HEK293 (cell line): ENCODE measurements around the gene DMGDH.

ENCODE experiments used
- CTCF ChIA-PET: fragments of 350-600 bp; formaldehyde crosslinking; extraction: SDS; loops from one replicate; lab custom pipeline; 2021; ENCODE audit warnings: antibody characterized with exemption; lab: Yijun Ruan, JAX
- POLR2A ChIA-PET: fragments of 300-600 bp; formaldehyde crosslinking; extraction: SDS; loops from one replicate; lab custom pipeline; 2020; ENCODE audit warnings: antibody characterized with exemption, inconsistent platforms; lab: Yijun Ruan, JAX
- H3K27ac ChIP-seq: fragments of 200-500 bp; sonication (Bioruptor generic); 2 replicates; pipeline ENCODE4 v1.5.1; 2014; ENCODE audit warnings: low read depth, low read length, control low read depth, inconsistent platforms; ENCODE audit errors: extremely low read depth
- H3K36me3 ChIP-seq, 2 experiments: fragments of 200-500 bp in 1 of 2; sonication (Bioruptor generic) in 1 of 2; 1 replicate in 1 of 2; 2 replicates in 1 of 2; pipeline ENCODE4 v1.5.1; 2014 to 2017; ENCODE audit warnings: inconsistent platforms in 2 of 2, low read length in 2 of 2; ENCODE audit not compliant: control insufficient read depth in 2 of 2, insufficient read depth in 1 of 2
- H3K4me1 ChIP-seq: fragments of 200-500 bp; sonication (Bioruptor generic); 2 replicates; pipeline ENCODE4 v1.5.1; 2014; ENCODE audit warnings: mild to moderate bottlenecking, low read length, inconsistent platforms; ENCODE audit not compliant: control insufficient read depth, insufficient read depth
- H3K4me3 ChIP-seq: 2 replicates; pipeline ENCODE4 v1.5.1; 2011; ENCODE audit warnings: low read depth, mild to moderate bottlenecking, control low read depth, low read length, moderate library complexity
- H3K9me3 ChIP-seq: fragments of 200-500 bp; sonication (Bioruptor generic); 2 replicates; pipeline ENCODE4 v1.5.1; 2014; ENCODE audit warnings: low read depth, low read length, inconsistent platforms; ENCODE audit not compliant: control insufficient read depth, insufficient read depth
- BCL11A ChIP-seq: fragments of 450-650 bp; formaldehyde crosslinking; IDR thresholded peaks from 2 replicates; pipeline ENCODE4 v1.5.1; 2016; ENCODE audit warnings: low read depth, missing biosample characterization, missing genetic modification characterization
- MZF1 ChIP-seq: fragments of 450-650 bp; formaldehyde crosslinking; IDR thresholded peaks from 2 replicates; pipeline ENCODE4 v1.5.1; 2017; ENCODE audit warnings: missing biosample characterization, missing genetic modification characterization, borderline replicate concordance
- TCF7L2 ChIP-seq: IDR thresholded peaks from 2 replicates; pipeline ENCODE4 v1.6.1; 2011; ENCODE audit warnings: low read depth, mild to moderate bottlenecking, inconsistent platforms, low read length, moderate library complexity, borderline replicate concordance
- ZIC2 ChIP-seq: fragments of 450-650 bp; formaldehyde crosslinking; IDR thresholded peaks from 2 replicates; pipeline ENCODE4 v1.5.1; 2016; ENCODE audit warnings: missing biosample characterization, missing genetic modification characterization
- ZNF121 ChIP-seq: fragments of 450-650 bp; formaldehyde crosslinking; IDR thresholded peaks from 2 replicates; pipeline ENCODE4 v1.5.1; 2016; ENCODE audit warnings: missing biosample characterization, missing genetic modification characterization
- ZNF157 ChIP-seq: fragments of 450-650 bp; formaldehyde crosslinking; IDR thresholded peaks from 2 replicates; pipeline ENCODE4 v1.5.1; 2016; ENCODE audit warnings: missing biosample characterization, missing genetic modification characterization
- ZNF211 ChIP-seq: fragments of 450-650 bp; formaldehyde crosslinking; IDR thresholded peaks from 2 replicates; pipeline ENCODE4 v1.5.1; 2016; ENCODE audit warnings: low read depth, missing biosample characterization, missing genetic modification characterization
- ZNF266 ChIP-seq: fragments of 450-650 bp; formaldehyde crosslinking; IDR thresholded peaks from 2 replicates; pipeline ENCODE4 v1.5.1; 2016; ENCODE audit warnings: missing biosample characterization, missing genetic modification characterization, low read depth
- ZNF311 ChIP-seq: fragments of 450-650 bp; formaldehyde crosslinking; IDR thresholded peaks from 2 replicates; pipeline ENCODE4 v1.5.1; 2017; ENCODE audit warnings: missing biosample characterization, missing genetic modification characterization, borderline replicate concordance
- ZNF416 ChIP-seq: fragments of 450-650 bp; formaldehyde crosslinking; IDR thresholded peaks from 2 replicates; pipeline ENCODE4 v1.5.1; 2016; ENCODE audit warnings: missing biosample characterization, missing genetic modification characterization
- ZNF521 ChIP-seq: fragments of 450-650 bp; formaldehyde crosslinking; IDR thresholded peaks from 2 replicates; pipeline ENCODE4 v1.5.1; 2017; ENCODE audit warnings: missing biosample characterization, mild to moderate bottlenecking, missing genetic modification characterization
- ZNF585B ChIP-seq: fragments of 450-650 bp; formaldehyde crosslinking; IDR thresholded peaks from 2 replicates; pipeline ENCODE4 v1.5.1; 2016; ENCODE audit warnings: missing biosample characterization, missing genetic modification characterization
- ZNF596 ChIP-seq: fragments of 450-650 bp; IDR thresholded peaks from 2 replicates; pipeline ENCODE4 v1.5.0; 2018; ENCODE audit warnings: missing biosample characterization, mild to moderate bottlenecking, missing genetic modification characterization, moderate library complexity
- ZSCAN23 ChIP-seq: fragments of 450-650 bp; formaldehyde crosslinking; IDR thresholded peaks from 2 replicates; pipeline ENCODE4 v1.5.1; 2016; ENCODE audit warnings: missing biosample characterization, missing genetic modification characterization
- ZXDB ChIP-seq: fragments of 450-650 bp; formaldehyde crosslinking; IDR thresholded peaks from 2 replicates; pipeline ENCODE4 v1.5.1; 2016; ENCODE audit warnings: missing biosample characterization, missing genetic modification characterization
- TF ChIP-seq, protein P1 (sequence below): fragments of 450-650 bp; formaldehyde crosslinking; IDR thresholded peaks from 2 replicates; pipeline ENCODE4 v1.5.1; 2016; ENCODE audit warnings: missing biosample characterization, missing genetic modification characterization, low read depth
- TF ChIP-seq, protein P2 (sequence below): fragments of 450-650 bp; formaldehyde crosslinking; IDR thresholded peaks from 2 replicates; pipeline ENCODE4 v1.5.1; 2016; ENCODE audit warnings: missing biosample characterization, missing genetic modification characterization
- TF ChIP-seq, protein P3 (sequence below): fragments of 450-650 bp; formaldehyde crosslinking; optimal IDR thresholded peaks from 2 replicates; pipeline ENCODE3; 2016; ENCODE audit warnings: missing biosample characterization, mild to moderate bottlenecking, missing genetic modification characterization
- TF ChIP-seq, protein P4 (sequence below): fragments of 450-650 bp; formaldehyde crosslinking; IDR thresholded peaks from 2 replicates; pipeline ENCODE4 v1.5.1; 2017; ENCODE audit warnings: missing biosample characterization, missing genetic modification characterization
- TF ChIP-seq, protein P5 (sequence below): fragments of 450-650 bp; formaldehyde crosslinking; conservative IDR thresholded peaks from 2 replicates; pipeline ENCODE4 v1.5.1; 2016; ENCODE audit warnings: low read depth, missing biosample characterization, missing genetic modification characterization

DMGDH gene

DNA sequence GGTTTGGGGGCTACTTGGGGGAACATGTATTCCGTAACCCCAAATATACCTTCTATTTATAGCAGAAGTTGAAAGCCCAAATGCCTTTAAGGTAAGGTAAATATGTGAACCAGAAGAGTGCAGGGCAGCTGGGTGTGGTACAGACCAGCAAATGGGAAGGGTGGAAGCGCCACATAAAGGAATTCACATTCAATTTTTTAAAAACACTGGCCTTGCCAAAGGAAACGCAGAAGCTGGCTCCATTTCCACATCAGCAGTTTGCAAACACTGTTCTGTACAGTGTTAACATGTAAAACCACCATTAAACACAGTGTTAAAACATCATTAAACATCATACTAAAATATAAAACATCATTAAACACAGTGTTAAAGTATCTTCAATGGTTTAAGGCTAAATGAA lies 38.6 kb upstream of the DMGDH start:
- ChIA-PET POLR2A (no interaction called here), CTCF (interaction anchor here (1.1 kb wide), 1 partner anchor 148 kb away, joined by 3 read pairs; no protein-coding TSS in a partner anchor)
- Histone ChIP-seq H3K27ac (no peak overlapping the region), H3K36me3 (no peaks in the 10 kb centered on the region), H3K9me3 (no peaks in the 10 kb centered on the region), H3K4me3 (no peak overlapping the region), H3K4me1 (peaks cover 10% of the 10 kb centered on the region; the same call in 1 of the 2 replicates)
- no peak for TF ChIP-seq ZNF521 (tag by site-specific recombination)

DNA sequence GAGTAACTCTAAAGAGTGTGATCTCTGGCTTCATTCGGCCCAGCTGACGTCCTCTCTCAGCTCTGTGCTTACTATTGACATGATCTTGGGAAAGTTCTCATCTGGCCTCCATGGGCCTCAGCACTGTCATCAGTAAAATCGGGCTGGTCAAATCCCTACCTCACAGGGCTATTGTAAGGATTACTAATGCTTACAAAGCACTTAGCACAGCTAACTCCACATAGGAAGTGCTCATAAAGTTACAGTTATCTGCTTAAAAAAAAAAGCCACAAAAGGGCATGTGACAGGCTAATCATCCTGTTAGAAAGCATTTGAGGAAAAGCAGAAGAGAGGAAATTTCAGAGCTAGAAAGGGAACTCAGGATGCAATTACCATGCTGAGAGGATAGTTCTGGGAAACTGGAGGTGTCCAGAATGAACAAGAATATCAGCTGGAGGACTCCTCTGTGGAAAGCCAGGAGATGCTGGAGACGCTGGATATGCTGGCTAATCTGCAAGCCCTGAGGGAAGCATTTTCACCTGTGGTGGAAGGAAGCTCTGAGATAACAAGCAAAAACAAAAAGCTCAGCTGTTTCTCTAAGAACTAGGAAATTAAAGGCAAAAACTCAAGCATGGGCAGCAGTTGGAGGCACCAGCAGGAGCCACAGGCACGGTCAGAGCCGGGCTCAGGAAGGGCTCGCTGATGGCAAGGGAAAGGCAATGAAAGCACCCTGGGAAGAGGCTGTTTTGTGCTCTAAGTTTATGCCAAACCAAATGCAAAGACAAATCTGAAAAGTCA lies 37.7 kb upstream of the DMGDH start:
- POLR2A ChIA-PET, result no interaction called here
- Histone ChIP-seq H3K4me3 (no peak overlapping the region), H3K27ac (peak overlapping the region; percentile 3; the same call in 1 of the 2 replicates), H3K9me3 (no peaks in the 10 kb centered on the region), H3K4me1 (peaks cover 10% of the 10 kb centered on the region; the same call in 1 of the 2 replicates), H3K36me3 (no peaks in the 10 kb centered on the region)
- CTCF ChIA-PET, result interaction anchor here (0.6 to 2.4 kb wide), 6 partner anchors 26 to 753 kb away, joined by 3 to 11 read pairs (median 3); no protein-coding TSS in a partner anchor
- TF ChIP-seq ZNF596 (tag by site-specific recombination) (no peak), ZXDB (tag by site-specific recombination) (no peak), ZNF121 (tag by site-specific recombination) (no peak), ZNF211 (tag by site-specific recombination) (no peak), ZSCAN23 (no peak), ZNF585B (no peak), ZNF157 (tag by site-specific recombination) (no peak), ZNF416 (no peak), BCL11A (tag by site-specific recombination) (no peak), ZNF266 (tag by site-specific recombination) (no peak), TCF7L2 (no peak), ZIC2 (tag by site-specific recombination) (peak; percentile 92), MZF1 (tag by site-specific recombination) (no peak), ZNF311 (tag by site-specific recombination) (no peak)
- TF ChIP-seq, protein P1, sequence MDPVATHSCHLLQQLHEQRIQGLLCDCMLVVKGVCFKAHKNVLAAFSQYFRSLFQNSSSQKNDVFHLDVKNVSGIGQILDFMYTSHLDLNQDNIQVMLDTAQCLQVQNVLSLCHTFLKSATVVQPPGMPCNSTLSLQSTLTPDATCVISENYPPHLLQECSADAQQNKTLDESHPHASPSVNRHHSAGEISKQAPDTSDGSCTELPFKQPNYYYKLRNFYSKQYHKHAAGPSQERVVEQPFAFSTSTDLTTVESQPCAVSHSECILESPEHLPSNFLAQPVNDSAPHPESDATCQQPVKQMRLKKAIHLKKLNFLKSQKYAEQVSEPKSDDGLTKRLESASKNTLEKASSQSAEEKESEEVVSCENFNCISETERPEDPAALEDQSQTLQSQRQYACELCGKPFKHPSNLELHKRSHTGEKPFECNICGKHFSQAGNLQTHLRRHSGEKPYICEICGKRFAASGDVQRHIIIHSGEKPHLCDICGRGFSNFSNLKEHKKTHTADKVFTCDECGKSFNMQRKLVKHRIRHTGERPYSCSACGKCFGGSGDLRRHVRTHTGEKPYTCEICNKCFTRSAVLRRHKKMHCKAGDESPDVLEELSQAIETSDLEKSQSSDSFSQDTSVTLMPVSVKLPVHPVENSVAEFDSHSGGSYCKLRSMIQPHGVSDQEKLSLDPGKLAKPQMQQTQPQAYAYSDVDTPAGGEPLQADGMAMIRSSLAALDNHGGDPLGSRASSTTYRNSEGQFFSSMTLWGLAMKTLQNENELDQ (tag by site-specific recombination), result no peak
- TF ChIP-seq, protein P2, sequence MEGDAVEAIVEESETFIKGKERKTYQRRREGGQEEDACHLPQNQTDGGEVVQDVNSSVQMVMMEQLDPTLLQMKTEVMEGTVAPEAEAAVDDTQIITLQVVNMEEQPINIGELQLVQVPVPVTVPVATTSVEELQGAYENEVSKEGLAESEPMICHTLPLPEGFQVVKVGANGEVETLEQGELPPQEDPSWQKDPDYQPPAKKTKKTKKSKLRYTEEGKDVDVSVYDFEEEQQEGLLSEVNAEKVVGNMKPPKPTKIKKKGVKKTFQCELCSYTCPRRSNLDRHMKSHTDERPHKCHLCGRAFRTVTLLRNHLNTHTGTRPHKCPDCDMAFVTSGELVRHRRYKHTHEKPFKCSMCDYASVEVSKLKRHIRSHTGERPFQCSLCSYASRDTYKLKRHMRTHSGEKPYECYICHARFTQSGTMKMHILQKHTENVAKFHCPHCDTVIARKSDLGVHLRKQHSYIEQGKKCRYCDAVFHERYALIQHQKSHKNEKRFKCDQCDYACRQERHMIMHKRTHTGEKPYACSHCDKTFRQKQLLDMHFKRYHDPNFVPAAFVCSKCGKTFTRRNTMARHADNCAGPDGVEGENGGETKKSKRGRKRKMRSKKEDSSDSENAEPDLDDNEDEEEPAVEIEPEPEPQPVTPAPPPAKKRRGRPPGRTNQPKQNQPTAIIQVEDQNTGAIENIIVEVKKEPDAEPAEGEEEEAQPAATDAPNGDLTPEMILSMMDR (tag by site-specific recombination), result no peak
- TF ChIP-seq, protein P3, sequence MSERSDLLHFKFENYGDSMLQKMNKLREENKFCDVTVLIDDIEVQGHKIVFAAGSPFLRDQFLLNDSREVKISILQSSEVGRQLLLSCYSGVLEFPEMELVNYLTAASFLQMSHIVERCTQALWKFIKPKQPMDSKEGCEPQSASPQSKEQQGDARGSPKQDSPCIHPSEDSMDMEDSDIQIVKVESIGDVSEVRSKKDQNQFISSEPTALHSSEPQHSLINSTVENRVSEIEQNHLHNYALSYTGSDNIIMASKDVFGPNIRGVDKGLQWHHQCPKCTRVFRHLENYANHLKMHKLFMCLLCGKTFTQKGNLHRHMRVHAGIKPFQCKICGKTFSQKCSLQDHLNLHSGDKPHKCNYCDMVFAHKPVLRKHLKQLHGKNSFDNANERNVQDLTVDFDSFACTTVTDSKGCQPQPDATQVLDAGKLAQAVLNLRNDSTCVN (tag by site-specific recombination), result no peak
- TF ChIP-seq, protein P4, sequence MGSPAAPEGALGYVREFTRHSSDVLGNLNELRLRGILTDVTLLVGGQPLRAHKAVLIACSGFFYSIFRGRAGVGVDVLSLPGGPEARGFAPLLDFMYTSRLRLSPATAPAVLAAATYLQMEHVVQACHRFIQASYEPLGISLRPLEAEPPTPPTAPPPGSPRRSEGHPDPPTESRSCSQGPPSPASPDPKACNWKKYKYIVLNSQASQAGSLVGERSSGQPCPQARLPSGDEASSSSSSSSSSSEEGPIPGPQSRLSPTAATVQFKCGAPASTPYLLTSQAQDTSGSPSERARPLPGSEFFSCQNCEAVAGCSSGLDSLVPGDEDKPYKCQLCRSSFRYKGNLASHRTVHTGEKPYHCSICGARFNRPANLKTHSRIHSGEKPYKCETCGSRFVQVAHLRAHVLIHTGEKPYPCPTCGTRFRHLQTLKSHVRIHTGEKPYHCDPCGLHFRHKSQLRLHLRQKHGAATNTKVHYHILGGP, result peak; percentile 7; the same call in 1 of the 2 replicates
- TF ChIP-seq, protein P5, sequence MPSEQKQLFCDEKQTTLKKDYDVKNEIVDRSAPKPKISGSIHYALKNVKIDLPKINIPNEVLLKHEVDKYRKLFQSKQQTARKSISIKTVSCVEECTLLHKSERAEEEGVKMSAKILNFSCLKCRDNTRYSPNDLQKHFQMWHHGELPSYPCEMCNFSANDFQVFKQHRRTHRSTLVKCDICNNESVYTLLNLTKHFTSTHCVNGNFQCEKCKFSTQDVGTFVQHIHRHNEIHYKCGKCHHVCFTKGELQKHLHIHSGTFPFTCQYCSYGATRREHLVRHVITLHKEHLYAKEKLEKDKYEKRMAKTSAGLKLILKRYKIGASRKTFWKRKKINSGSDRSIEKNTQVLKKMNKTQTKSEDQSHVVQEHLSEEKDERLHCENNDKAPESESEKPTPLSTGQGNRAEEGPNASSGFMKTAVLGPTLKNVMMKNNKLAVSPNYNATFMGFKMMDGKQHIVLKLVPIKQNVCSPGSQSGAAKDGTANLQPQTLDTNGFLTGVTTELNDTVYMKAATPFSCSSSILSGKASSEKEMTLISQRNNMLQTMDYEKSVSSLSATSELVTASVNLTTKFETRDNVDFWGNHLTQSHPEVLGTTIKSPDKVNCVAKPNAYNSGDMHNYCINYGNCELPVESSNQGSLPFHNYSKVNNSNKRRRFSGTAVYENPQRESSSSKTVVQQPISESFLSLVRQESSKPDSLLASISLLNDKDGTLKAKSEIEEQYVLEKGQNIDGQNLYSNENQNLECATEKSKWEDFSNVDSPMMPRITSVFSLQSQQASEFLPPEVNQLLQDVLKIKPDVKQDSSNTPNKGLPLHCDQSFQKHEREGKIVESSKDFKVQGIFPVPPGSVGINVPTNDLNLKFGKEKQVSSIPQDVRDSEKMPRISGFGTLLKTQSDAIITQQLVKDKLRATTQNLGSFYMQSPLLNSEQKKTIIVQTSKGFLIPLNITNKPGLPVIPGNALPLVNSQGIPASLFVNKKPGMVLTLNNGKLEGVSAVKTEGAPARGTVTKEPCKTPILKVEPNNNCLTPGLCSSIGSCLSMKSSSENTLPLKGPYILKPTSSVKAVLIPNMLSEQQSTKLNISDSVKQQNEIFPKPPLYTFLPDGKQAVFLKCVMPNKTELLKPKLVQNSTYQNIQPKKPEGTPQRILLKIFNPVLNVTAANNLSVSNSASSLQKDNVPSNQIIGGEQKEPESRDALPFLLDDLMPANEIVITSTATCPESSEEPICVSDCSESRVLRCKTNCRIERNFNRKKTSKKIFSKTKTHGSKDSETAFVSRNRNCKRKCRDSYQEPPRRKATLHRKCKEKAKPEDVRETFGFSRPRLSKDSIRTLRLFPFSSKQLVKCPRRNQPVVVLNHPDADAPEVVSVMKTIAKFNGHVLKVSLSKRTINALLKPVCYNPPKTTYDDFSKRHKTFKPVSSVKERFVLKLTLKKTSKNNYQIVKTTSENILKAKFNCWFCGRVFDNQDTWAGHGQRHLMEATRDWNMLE (tag by site-specific recombination), result no peak
